NCI-H460 (cell line): ENCODE data around the gene CHMP4A. TPM values are rescaled to one million over a fixed set of nuclear protein-coding genes. Genes with fewer than 3 reads are reported as not detected.

ENCODE experiments used
- DNase-seq: peaks from one replicate; pipeline ENCODE4 v3.0.0-alpha.2; 2016; ENCODE audit warnings: low read depth; ENCODE audit errors: extremely low read depth
- total RNA-seq: library from RNA; depleted of rRNA; stranded (reverse); fragments of >200 nt; shearing (Covaris generic); gene quantifications from 2 replicates; pipeline ENCODE4 v1.2.3, GENCODE V29; 2014

The CHMP4A gene
- total RNA-seq, 1 experiment from 2014 or later, result 82.4 TPM

DNA sequence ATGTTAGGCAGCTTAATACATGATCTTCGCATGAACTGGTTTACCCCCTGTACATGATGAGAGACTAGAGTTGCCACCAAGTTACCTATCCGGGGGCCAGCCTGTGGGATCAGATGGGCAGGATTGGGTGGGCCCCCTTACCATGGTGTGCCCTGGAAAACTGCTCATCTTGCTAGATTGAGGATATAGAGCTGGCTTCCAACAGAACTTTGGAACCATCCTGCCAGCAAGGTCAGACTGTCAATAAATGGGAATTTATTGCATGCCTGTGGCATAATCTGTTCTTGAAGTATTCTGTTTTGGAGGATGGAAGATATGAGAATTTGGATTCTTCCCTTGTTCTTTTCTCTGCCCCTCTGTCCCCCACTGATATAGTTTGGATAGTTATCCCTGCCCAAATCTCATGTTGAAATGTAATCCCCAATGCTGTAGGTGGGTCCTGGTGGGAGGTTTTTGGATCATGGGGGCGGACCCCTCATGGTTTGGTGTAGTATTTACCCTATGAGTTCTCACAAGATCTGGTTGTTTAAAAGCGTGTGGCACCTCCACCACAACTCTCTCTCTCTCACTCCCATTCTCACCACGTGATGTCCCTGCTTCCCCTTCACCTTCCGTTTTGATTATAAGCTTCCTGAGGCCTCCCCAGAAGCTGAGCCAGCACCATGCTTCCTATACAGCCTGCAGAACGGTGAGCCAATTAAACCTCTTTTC, 14.3 kb downstream of the CHMP4A start:
- DNase-seq, result no peak

DNA sequence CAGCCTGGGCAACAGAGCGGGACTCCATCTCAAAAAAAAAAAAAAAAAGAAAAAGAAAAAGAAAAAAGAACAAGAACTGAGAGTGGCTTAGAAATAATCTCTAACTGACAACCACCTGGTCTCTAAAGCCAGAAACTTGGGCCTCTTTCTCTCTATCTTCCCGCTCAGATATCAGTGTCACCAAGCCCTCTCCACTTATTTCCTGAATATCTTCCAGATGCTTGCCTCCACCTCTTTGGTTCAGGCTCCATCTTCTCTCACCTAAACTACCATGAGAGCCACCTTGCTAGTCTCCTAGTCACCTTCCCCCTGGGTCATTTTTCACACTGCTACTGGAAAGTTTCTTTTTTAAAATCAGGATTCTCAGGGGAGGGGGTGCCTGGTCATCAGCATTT, 16.2 kb downstream of the CHMP4A start:
- DNase-seq, result no peak

DNA sequence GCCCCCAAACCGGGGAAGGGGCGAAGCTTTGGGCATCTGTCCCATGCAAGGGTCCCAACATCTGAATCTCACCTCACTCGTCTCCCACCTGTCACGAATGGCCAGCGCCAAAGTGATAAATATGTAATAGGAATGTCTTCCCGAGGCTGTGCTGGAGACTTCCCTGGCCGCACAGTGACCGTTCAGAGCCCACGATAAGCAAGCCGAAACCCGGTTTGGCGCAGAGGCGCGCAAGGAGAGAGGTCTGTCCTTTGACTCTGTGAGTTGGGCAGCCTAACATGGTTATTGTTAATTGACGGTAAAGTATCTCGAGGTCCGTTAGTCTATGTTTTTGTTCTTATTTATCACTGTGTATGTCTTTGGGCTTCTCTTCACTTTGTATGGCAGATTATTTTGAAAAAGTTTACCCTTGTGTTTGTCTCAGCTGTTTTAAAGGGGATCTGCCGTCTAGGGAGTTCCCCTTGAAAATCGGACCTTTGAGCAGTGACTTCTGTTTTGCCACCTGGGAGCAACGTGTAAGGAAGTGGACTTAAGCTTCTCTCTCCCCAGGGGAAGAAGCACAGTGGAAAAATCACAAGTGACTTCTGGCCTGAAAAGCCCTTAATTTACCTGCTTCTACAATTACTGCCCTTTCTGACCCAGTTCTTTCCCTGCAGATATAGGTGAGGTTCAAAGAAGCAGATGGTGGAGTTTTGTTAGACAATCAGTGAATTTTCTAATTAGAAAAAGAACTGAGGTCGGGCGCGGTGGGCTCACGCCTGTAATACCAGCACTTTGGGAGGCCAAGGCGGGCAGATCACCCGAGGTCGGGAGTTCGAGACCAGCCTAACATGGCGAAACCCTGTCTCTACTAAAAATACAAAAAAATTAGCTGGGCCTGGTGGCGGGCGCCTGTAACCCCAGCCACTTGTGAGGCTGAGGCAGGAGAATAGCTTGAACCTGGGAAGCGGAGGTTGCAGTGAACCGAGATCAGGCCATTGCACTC, 16.9 kb downstream of the CHMP4A start:
- no peak for DNase-seq

DNA sequence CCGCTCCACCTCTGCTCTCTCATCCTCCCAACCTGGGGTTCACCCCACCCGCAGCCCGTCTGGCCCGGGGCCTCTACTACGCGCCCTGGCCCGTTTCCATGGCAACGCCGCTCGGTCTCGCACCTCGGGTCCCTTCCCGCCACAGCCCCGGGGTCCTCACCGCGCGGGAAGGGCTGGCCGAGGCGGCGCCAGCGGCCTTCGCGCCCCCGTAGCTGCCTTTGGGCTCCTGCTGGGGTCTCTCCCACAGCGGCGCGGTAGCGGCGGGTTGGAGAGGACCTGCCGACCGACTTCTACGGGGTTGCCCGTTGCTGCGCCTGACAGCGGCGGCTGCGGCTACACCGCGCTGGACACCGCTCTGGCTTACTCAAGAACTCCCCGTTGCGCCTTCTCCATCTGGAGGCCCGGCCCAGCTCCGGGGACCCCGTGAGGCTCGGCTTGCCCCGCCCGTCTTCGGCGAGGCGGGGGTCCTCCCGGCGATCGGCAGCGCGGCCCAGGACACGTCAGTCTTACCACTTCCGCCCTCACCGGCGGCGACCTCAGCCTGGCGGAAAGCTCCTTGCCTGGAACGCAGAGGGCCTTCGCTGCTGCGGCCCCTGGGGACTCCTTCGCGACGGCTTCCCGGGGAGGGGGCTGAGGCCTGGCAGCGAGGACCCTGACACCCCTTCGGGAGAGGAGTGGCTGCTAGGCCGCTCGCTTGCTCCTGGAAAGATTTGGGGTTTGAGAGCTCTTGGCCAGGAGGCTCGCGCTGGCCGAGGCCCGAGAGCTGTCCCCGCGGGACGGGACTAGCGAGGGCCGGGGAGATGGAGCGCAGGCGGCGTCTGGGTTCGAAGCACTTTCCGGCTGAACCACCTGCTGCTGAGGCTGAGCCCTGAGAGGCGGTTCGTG, 17.9 kb downstream of the CHMP4A start, which contains the start of gene TM9SF1:
Gene TM9SF1 (minus strand): TSS at position 256 of the 885 bp plus-strand sequence. CDS start 422 bp downstream, outside the sequence.
- DNase-seq, result peak; percentile 76

DNA sequence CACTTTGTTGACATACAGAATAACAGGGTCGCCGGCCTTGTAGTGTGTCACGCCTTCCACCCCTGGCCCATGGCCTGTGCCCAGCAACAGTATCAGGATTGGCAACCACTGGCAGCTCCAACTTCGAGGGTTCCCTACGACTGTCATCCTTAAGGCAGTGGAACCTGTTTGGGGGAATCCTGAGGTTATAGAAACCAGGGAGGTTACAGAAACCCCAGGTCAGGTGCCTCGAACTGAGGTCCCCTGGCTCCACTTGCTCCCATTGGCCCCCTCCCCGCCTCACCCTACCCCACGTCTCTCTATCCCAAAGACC, 18.5 kb downstream of the CHMP4A start:
- no peak for DNase-seq

DNA sequence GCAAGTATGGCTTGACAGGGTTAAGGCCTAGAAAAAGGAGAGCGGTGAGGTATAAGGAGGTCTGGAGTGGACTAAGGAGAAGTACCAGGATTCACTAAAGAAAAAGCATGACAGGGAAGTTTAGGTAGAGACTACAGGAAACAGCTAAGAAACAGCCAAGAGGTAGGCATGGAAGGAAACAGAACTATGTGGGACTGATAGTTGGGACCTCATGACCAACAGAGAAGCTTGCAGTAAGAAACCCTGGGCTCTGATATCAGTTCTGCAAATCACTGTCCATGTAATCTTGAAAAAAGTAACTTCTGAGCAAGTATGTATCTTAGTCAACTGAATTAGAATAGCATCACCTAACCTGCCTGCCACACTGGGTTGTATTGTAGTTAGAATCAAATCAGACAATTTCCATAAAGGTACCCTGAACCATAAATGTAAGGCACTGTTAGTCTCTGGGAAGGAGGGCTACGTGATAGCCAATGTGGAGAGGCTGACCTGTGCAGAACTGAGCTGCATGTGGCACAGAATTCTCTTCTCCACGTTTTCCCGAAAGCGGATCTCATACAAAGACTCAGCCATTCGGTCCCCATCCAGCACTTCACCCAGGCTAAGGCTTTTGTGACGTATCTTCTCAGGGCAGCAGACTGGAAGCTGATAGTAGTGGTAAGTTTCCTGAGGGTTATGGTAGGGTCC, 19.0 kb downstream of the CHMP4A start:
- no peak for DNase-seq

DNA sequence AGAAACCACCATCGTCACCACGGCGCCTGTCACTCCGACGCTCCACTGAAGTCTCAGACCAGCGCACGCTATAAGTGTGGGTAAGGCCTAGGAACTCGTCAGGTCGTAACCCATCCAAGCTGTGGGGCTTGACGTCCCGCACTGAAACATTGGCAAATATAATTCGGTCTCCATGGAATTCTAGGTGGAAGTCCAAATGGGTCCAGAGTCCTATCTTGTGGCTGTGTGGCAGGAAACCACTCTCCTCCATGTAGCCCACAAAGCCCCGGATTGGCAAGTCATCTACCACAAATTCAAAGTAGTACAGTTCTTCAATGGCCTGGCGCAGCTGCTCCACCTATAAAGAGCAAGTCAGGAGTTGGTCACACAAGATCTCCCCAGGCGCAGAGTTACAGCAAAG, 20.4 kb downstream of the CHMP4A start:
- DNase-seq, result no peak

DNA sequence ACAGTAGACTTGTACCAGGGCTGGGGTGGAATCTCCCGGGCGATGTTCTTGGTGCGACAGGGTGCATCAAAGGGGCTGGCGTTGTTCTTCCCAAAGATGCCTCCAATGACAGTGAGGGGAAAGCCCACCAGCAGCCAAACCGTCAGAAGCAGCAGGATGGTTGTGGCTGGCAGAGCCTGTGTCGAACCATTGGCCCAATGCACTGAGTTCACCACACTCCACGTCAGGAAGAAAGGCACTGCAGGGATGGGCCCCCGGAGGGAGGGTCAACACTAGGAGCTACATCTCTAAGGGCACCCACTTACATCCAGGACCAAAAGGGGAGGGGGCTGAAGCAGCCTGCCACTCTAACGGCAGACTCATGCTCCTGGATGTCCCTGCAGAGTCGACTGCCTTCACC, 22.9 kb downstream of the CHMP4A start:
- DNase-seq, result no peak

DNA sequence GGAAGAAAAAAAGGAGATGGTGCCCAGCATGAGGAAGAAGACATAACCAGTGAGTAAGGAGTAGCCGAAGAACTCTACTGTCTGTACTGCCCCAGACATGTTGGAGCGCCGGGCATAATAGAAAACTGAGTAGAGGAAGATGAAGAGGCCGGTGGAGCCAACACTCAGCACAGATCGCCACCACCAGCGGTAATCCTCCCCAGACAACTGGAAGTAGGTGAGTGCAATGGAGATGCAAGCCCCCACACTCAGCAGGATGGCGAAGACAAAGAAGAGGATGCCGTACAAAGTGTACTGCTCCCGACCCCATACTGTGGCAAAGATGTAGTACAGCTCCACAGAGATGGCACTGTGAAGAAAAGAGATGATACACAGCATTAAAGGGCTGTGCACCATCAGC, 23.8 kb downstream of the CHMP4A start:
- no peak for DNase-seq

DNA sequence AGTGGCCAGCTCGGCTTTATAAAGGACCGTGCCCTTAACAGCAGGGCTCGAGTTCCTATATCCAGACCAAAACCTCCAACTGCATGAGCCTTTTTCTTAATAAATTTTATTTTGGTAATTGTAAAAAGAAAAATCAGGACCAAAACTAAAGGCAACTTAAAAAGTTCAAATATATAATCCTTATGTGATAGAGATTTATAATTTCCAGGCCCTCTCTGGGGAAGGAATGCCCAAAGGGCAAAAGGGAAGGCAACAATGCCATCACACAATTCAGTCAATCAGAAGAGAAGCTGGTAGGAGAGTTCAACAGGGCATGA, 24.3 kb downstream of the CHMP4A start:
- DNase-seq, result no peak

DNA sequence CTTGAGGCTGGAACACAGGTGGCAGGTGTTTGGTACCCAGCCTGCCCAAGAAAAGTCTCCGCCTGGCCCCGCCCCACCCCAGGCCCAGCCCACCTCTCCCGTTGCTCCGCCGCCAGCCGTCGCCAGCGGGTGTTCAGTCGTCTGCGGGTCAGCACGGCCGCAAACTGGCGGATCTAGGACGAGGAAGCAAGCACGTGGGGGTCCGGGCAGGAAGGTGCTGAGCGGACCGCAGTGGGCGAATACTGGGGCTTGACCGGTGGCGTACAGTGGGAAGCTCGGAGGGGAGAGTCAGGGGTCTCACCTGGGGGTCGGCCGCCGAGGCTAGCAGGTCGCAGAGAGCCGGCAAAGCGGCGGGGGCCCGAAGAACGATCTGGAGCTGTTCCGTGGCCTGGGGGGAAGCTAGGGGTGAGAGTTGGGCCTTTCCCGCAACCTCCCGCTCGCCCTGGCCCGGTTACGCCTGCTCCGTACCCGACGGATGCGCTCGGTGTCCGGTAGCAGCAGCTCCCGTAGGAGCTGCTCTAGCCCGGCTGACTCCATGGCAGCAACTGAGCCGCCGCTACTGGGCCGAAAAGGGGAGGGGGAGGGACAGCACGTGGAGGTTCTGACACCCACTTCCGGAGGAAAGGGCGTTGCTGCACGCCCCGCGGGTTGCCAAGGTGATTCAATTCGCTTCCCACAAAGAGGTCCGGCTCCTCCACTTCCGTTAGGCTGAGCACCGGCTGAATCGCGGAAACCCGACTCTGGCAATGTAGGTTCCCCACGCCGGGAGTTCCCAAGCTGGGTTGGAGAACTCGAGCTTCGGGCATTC, 24.8 kb downstream of the CHMP4A start, which contains the start of gene IPO4:
Gene IPO4 (minus strand): TSS at position 566 of the 808 bp plus-strand sequence. CDS start 29 bp downstream, at position 537.
- peak; percentile 93 for DNase-seq

DNA sequence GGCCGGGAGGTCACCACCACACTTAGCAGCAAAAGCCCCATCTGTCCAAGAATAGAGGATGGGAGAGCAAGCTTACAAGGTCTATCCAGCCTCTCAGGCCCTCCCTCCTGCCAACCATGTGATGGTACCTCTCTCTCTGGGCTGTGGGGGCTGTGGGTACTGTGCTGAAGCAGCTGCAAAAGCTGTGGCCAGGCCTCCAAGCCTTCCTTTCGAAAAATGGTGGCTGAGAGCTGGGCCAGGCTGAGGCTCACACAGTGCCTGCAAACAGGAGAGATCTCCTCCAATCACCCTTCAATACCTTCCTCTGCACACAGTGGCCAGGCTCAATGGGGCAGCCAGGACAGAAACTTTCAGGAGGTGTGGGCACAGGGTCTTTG, 25.8 kb downstream of the CHMP4A start:
- no peak for DNase-seq

DNA sequence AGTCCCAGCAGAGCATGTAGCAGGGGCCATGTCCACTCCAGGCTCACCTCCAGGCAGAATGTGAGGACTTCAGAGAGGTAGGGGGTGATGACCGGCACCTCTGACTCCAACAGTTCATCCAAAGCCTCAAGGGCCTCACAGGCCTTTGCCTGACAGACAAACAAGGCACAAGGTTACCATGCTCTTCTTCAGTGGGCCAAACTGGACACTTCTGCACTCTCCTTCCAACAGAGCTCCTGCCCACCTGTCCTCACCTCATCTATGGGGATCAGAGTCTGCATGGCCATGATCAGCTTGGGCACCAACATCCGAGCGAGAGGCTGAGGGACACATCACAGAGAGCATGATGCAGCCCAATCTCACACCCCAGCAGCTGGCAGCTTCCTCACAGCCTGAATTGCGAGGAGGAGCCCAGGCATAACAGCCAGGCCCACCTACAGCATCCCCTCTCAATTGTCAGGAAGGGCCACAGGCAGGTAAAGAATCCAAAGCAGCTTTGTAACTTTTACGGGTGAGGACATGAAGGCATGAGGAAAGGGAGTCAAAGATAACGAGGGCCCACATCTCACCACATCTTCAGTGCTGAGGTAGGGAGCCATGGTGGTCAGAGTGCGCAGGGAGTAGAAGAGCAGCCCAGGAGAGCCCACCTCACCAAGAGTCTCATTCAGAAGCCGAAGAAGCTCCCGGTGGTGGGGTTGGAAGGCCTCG, 26.3 kb downstream of the CHMP4A start:
- DNase-seq, result no peak

DNA sequence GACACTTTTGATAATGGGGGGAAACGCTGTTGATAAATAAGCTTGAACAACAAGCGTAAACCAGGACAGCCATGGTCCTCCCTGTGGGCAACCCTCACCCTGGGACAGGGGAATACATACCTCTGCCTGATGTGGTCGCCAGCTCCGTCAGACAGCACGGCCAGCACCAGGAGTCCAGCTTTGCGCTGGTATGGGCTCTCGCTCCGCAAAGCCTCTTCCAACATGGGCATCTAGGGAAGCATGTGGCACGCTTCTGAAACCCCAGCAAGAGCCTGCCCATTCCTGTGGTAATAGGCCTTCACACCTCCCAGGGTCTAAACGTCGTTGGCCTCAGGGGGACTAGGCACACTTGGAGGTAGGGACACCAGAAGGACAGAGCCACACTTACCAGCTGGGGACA, 27.5 kb downstream of the CHMP4A start:
- DNase-seq, result no peak

DNA sequence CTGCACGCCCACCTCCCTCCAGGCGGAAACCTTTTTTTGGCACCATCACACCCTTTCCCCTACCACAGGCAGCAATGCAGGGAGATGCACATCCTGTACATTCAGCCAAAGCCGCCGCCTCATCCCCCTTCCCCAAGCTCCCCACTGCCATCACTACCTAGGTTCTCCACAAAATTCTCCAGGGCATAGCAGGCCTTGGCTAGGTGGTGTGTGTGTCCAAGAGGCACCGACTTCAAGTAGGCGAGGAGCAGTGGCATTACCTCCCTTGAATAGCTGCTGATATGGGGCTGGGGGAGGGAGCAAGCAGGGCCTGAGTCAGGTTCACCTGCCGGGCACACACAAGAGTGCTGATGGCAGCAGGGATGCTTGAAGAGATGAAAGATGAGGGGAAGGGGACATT, 28.3 kb downstream of the CHMP4A start:
- DNase-seq, result no peak

DNA sequence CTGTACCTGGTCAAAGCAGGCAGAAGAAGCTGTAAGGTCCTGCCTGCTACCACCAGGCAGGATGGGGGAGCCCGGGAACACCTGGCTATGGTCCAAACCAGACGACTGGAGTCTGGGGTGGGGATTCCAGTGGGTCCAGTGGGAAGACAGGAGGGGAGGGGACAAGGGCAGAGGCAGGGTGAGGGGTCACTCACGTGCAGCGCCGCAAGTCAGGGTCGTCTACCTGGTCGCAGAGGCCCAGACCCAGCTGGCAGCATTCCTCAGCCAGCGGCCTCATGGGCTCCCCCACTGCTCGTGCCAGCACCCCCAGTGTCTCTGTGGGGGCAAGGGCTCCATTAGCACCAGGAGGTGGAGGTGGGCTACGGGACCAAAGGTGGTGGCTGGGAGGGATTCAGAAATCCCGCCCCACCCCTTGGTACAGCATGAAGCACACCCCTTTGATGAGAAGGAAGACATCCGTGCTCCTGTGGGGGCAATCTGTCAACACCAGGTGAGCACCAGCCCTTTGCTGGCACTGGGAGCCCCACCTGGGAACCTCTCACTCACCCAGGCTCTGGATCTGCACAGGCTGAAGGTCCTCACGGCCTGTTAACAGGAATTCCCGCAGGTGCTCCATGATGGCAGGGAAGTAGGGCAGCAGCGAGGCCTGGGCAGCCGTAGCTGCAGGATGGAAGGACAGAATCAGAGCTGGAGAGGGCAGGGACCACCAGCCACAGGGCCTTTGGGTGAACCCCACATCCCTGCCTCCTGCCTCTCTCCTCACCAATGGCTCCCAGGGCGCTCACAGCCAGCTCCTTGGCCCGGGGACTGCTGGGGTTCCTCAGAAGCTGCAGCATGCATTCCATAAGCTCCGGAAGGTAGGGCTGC, 29.0 kb downstream of the CHMP4A start:
- DNase-seq, result no peak

DNA sequence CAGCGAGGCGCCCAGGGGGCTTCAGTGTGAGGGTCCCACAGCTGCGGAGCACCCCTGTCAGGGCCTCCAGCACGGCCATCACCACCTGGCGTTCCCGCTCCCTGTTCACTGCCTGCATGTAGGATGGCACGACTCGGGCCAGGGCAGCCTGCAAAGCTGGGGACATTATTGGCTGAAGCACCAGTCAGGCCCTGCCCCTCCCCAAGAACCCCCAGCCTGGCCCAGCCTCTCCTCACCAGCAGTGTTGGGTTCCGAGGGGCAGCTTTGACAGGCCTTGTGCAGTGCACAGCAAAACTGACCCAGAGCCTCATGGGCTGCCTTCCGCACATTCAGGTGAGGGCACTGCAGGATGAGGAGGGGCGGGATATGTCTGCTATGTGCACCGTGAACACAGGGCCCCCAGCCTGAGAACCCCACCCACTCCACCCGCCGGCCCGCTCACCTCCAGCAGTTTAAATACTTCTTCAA, 30.2 kb downstream of the CHMP4A start:
- no peak for DNase-seq
